ENCODE results near the gene NXT1. TPM values are rescaled to one million over a fixed set of nuclear protein-coding genes. Genes with fewer than 3 reads are reported as not detected.

Gene NXT1
- total RNA-seq, 3 donors from 2014 or later (not counting 1 experiment from before 2014, with no cell fraction given): 47.4 to 61.8 (median 56.3) TPM

GRCh38 chr20:23370274-23370673, 19.7 kb downstream of the NXT1 start:
- Mint-ChIP-seq H3K27ac (peak overlapping the region in 1 of 2 donors; percentile 45), H3K27me3 (ENCODE audit: low read depth in 2 of 2) (no peaks in the 10 kb centered on the region), H3K9me3 (no peaks in the 10 kb centered on the region), H3K4me3 (no peak overlapping the region), H3K4me1 (peaks cover 14 to 18% of the 10 kb centered on the region in 2 donors), H3K36me3 (no peaks in the 10 kb centered on the region)
- H3K9me3 ChIP-seq (ENCODE audit: control insufficient read depth, insufficient read depth, low read length): no peaks in the 10 kb centered on the region
- H3K4me3 ChIP-seq (ENCODE audit: low read length): no peak overlapping the region
- peaks cover 8% of the 10 kb centered on the region for H3K4me1 ChIP-seq (ENCODE audit: control insufficient read depth, insufficient read depth, low read length)
- no peak for DNase-seq
- 97% methylated on average over 5 of the region's 5 CpGs for WGBS (ENCODE audit: insufficient coverage)
- no peak for TF ChIP-seq CTCF (IDR thresholded peaks at IDR 0.05)
- no peak for ATAC-seq
- intact Hi-C loops (cut with micrococcal nuclease): no loop called here
- H3K27ac ChIP-seq (ENCODE audit: low read length): no peak overlapping the region
- peaks cover 60% of the 10 kb centered on the region for H3K36me3 ChIP-seq (ENCODE audit: control insufficient read depth, insufficient read depth, low read length)
- H3K27me3 ChIP-seq (ENCODE audit: control insufficient read depth, insufficient read depth, low read length): no peaks in the 10 kb centered on the region

- H3K27me3 ChIP-seq (ENCODE audit: control insufficient read depth, insufficient read depth, low read length): no peaks in the 10 kb centered on the region
- Mint-ChIP-seq H3K9me3 (no peaks in the 10 kb centered on the region), H3K4me3 (no peak overlapping the region), H3K4me1 (peaks cover 12 to 17% of the 10 kb centered on the region in 2 donors), H3K27ac (peak overlapping the region in 1 of 2 donors; percentile 45), H3K27me3 (ENCODE audit: low read depth in 2 of 2) (no peaks in the 10 kb centered on the region), H3K36me3 (no peaks in the 10 kb centered on the region)
- H3K4me3 ChIP-seq (ENCODE audit: low read length): no peak overlapping the region
- 100% methylated on average over 2 of the region's 3 CpGs for WGBS (ENCODE audit: insufficient coverage)
- no peak for TF ChIP-seq CTCF (IDR thresholded peaks at IDR 0.05)
- ATAC-seq: no peak
- intact Hi-C loops (cut with micrococcal nuclease): no loop called here
- H3K4me1 ChIP-seq (ENCODE audit: control insufficient read depth, insufficient read depth, low read length): peaks cover 2% of the 10 kb centered on the region
- H3K27ac ChIP-seq (ENCODE audit: low read length): no peak overlapping the region
- DNase-seq: no peak
- H3K36me3 ChIP-seq (ENCODE audit: control insufficient read depth, insufficient read depth, low read length): peaks cover 63% of the 10 kb centered on the region
- no peaks in the 10 kb centered on the region for H3K9me3 ChIP-seq (ENCODE audit: control insufficient read depth, insufficient read depth, low read length)
These were observed 20.3 kb downstream of the NXT1 start for GRCh38 chr20:23370873-23371272.

DNA sequence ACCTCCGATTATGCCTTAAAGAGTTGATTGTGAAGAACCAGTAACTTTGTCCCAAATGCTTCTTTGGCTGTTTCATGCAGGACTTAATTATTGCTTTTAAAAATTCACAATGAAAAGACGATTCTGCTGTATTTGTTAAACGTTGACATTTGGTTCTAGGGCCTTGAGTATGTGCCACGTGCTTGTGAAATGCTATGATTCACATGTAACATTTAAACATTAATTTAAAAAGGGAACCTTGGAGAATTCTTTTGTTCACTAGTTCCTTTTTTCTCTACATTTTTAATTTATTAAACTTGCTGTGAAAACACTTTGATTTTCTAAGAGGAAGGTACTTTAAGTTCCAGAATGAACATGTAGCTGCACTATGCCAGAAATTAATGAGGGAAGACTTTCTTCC, 20.9 kb downstream of the NXT1 start:
- Histone ChIP-seq H3K4me3 (ENCODE audit: low read length) (no peak overlapping the region), H3K27ac (ENCODE audit: low read length) (no peak overlapping the region), H3K36me3 (ENCODE audit: control insufficient read depth, insufficient read depth, low read length) (peaks cover 69% of the 10 kb centered on the region), H3K9me3 (ENCODE audit: control insufficient read depth, insufficient read depth, low read length) (no peaks in the 10 kb centered on the region), H3K4me1 (ENCODE audit: control insufficient read depth, insufficient read depth, low read length) (no peaks in the 10 kb centered on the region), H3K27me3 (ENCODE audit: control insufficient read depth, insufficient read depth, low read length) (no peaks in the 10 kb centered on the region)
- no peak for DNase-seq
- H3K4me3 Mint-ChIP-seq: no peak overlapping the region
- TF ChIP-seq CTCF (IDR thresholded peaks at IDR 0.05): no peak
- 72% methylated on average over 3 of the region's 4 CpGs for WGBS (ENCODE audit: insufficient coverage)
- intact Hi-C loops (cut with micrococcal nuclease): no loop called here
- H3K36me3 Mint-ChIP-seq: no peaks in the 10 kb centered on the region
- ATAC-seq: no peak
- peaks cover 5 to 10% of the 10 kb centered on the region in 2 donors for H3K4me1 Mint-ChIP-seq
- peak overlapping the region in 1 of 2 donors; percentile 31 for H3K27ac Mint-ChIP-seq
- H3K27me3 Mint-ChIP-seq (ENCODE audit: low read depth in 2 of 2): no peaks in the 10 kb centered on the region
- no peaks in the 10 kb centered on the region for H3K9me3 Mint-ChIP-seq

GRCh38 chr20:23374441-23374840, 23.9 kb downstream of the NXT1 start:
- H3K36me3 ChIP-seq (ENCODE audit: control insufficient read depth, insufficient read depth, low read length): peaks cover 71% of the 10 kb centered on the region
- no peaks in the 10 kb centered on the region for H3K9me3 Mint-ChIP-seq
- H3K4me3 Mint-ChIP-seq: no peak overlapping the region
- no peak for DNase-seq
- ATAC-seq: no peak
- no peaks in the 10 kb centered on the region for H3K27me3 ChIP-seq (ENCODE audit: control insufficient read depth, insufficient read depth, low read length)
- no peaks in the 10 kb centered on the region for H3K9me3 ChIP-seq (ENCODE audit: control insufficient read depth, insufficient read depth, low read length)
- H3K27ac ChIP-seq (ENCODE audit: low read length): no peak overlapping the region
- no peak overlapping the region for H3K27ac Mint-ChIP-seq
- no peak for TF ChIP-seq CTCF (IDR thresholded peaks at IDR 0.05)
- no peaks in the 10 kb centered on the region for H3K27me3 Mint-ChIP-seq (ENCODE audit: low read depth in 2 of 2)
- no peaks in the 10 kb centered on the region for H3K36me3 Mint-ChIP-seq
- H3K4me1 Mint-ChIP-seq: no peaks in the 10 kb centered on the region
- no peaks in the 10 kb centered on the region for H3K4me1 ChIP-seq (ENCODE audit: control insufficient read depth, insufficient read depth, low read length)
- WGBS (ENCODE audit: insufficient coverage): 84% methylated on average over 5 of the region's 5 CpGs
- no peak overlapping the region for H3K4me3 ChIP-seq (ENCODE audit: low read length)
- intact Hi-C loops (cut with micrococcal nuclease): no loop called here
